ENCODE data around the gene USP5.

DNA sequence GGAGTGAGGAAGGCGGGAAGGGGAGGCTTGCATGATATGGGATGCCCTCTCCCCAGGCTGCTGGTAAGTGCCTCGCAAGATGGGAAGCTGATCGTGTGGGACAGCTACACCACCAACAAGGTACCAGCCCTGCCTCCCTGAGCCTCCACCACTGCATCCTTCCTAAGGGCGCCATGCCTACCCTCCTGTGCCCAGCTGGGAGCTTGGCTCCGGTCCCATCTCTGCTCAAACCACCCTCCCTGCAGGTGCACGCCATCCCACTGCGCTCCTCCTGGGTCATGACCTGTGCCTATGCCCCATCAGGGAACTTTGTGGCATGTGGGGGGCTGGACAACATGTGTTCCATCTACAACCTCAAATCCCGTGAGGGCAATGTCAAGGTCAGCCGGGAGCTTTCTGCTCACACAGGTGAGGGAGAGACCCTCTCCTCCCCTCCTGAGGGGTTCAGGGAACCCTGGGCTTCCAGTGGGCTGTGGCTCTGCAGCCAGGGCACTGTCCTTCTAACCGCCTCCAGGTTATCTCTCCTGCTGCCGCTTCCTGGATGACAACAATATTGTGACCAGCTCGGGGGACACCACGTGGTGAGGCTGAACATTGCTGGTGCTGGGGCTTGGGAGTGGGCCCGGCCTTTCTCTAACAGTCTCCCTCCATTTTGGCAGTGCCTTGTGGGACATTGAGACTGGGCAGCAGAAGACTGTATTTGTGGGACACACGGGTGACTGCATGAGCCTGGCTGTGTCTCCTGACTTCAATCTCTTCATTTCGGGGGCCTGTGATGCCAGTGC lies 8.6 kb upstream of the USP5 start:
- no peak for TF ChIP-seq POLR2AphosphoS5 (IDR thresholded peaks at IDR 0.05; ENCODE audit: borderline replicate concordance, low read depth, low read length)
- no peak for TF ChIP-seq EZH2 (IDR thresholded peaks at IDR 0.05)
- no peak for TF ChIP-seq FOXP2 (optimal IDR thresholded peaks at IDR 0.05; ENCODE audit: control extremely low read depth, extremely low read length, insufficient read depth)

All from SK-N-MC (cell line).